Heart left ventricle (tissue), 16 donors: ENCODE data around the gene FGF8. TPM values are rescaled to one million over a fixed set of nuclear protein-coding genes. Genes with fewer than 3 reads are reported as not detected.

Source experiments
- ATAC-seq, 4 donors: fragments of 200-7000 bp; cut with Tn5 transposase; one replicate each; pipeline ENCODE4 v1.9.1; 2020 to 2022; ENCODE audit warnings: moderate library complexity in 4 of 4, mild to moderate bottlenecking in 3 of 4, moderate number of reproducible peaks in 1 of 4
- DNase-seq, 5 donors: peaks; one replicate each; pipeline ENCODE4 v3.0.0-alpha.2; 2020
- H3K27ac ChIP-seq, 12 donors: fragments of 200-600 bp; sonication (generic) in 4 of 12; one replicate each; pipeline versions ENCODE4 v1.5.0 to v1.8.0; 2016 to 2022; ENCODE audit warnings: mild to moderate bottlenecking in 2 of 12
- H3K27me3 ChIP-seq, 9 donors: fragments of 200-600 bp; sonication (generic) in 2 of 9; one replicate each; pipeline versions ENCODE4 v1.5.1 to v1.8.0; 2016 to 2022; ENCODE audit warnings: mild to moderate bottlenecking in 3 of 9
- H3K36me3 ChIP-seq, 9 donors: fragments of 200-600 bp; sonication (generic) in 2 of 9; one replicate each; pipeline versions ENCODE4 v1.5.0 to v1.8.0; 2018 to 2022; ENCODE audit warnings: mild to moderate bottlenecking in 2 of 9
- H3K4me1 ChIP-seq, 12 donors: fragments of 200-600 bp; sonication (generic) in 4 of 12; one replicate each; pipeline versions ENCODE4 v1.5.0 to v1.8.0; 2016 to 2022; ENCODE audit warnings: mild to moderate bottlenecking in 3 of 12
- H3K4me3 ChIP-seq, 12 donors: fragments of 200-600 bp; sonication (generic) in 4 of 12; one replicate each; pipeline versions ENCODE4 v1.5.0 to v1.8.0; 2017 to 2022; ENCODE audit warnings: mild to moderate bottlenecking in 9 of 12, moderate library complexity in 4 of 12
- H3K9me3 ChIP-seq, 12 donors: fragments of 200-600 bp; sonication (generic) in 4 of 12; one replicate each; pipeline versions ENCODE4 v1.5.0 to v1.8.0; 2016 to 2022; ENCODE audit warnings: mild to moderate bottlenecking in 1 of 12
- CTCF ChIP-seq, 12 donors: fragments of 200-600 bp; sonication (generic) in 4 of 12; IDR thresholded peaks; one replicate each; pipeline versions ENCODE4 v1.5.0 to v1.8.0; 2018 to 2022; ENCODE audit warnings: antibody characterized with exemption in 12 of 12, mild to moderate bottlenecking in 5 of 12
- POLR2A ChIP-seq, 2 donors: fragments of 450-650 bp; IDR thresholded peaks; one replicate each; pipeline ENCODE4 v1.6.1; 2017; ENCODE audit warnings: antibody characterized with exemption in 2 of 2, mild to moderate bottlenecking in 2 of 2, moderate library complexity in 2 of 2
- WGBS, 4 donors: extraction: QIAGEN DNeasy Blood & Tissue Kit in 2 of 4; methylation state at CpG; one replicate each; pipeline versions ENCODE4 v1.1.5 to v1.1.7; 2013 to 2018; 5-methylcytosine and 5-hydroxymethylcytosine counted together
- intact Hi-C, 10 donors: fragments of 100-400 bp; cut with DNase I; formaldehyde crosslinking; loops; one replicate each; pipeline versions ENCODE4 v1.11.1 to v1.14.2; 2022
- polyA plus RNA-seq, 2 donors: library from polyadenylated mRNA; stranded (reverse); fragments of 200-250 nt; gene quantifications; one replicate each; pipeline ENCODE4 v1.2.3, GENCODE V29; 2013
- total RNA-seq, 9 donors: library from RNA; depleted of rRNA in 2 of 9; stranded (reverse); fragments of >200 nt in 2 of 9; fragmentation: NEBNext Ultra II Directional in 3 of 9; extraction: Animal tissue kit (Norgen Biotek cat#: 25700) in 3 of 9; gene quantifications; one replicate each; pipeline versions ENCODE4 v1.1.0 to v1.2.4, GENCODE V29; 2016 to 2023
- donor health status: ischemic (EF 13 %, LVEDD 7.1; RV severe dilation, severe dysfunction).
- donor health status: healthy with polysubstance abuse.
- donor health status: DM: no; HTN: yes; CAD: no.
- donor health status: DM: no; HTN: no; CAD: no.
- donor health status: ischemic (EF 25% LVEDD 6.9; RV normal size, moderate dysfunction).
- donor health status: ischemic (EF 25% LVEDD 5.7; RV mildly dilated, moderate dysfunction).
- donor health status: healthy.
- donor health status: DM: yes; HTN: yes; CAD: no.
- donor health status: ischemic (EF 35%, LVEDD 5.7; RV mildly dilated, moderate dysfunction).
- donor health status: nonischemic (EF 11% LVEDD 7.7; RV severe dilation, severe dysfunction).
- donor health status: DM: yes; HTN: yes; CAD: no.
- donor health status: PGD.
- donor health status: ischemic (EF 29% LVEDD 5.4; RV normal size, mild dysfunction).
- donor health status: nonischemic (EF 23%, LVEDD 6.1; RV moderate dilation, normal function).

Gene FGF8
- total and polyA plus RNA-seq, 11 donors = not detected

GRCh38 chr10:101763141-101763846 is 12.6 kb downstream of the FGF8 start:
- peaks cover 0 to 15% (median 0%) of the 10 kb centered on the region in 9 donors for H3K27me3 ChIP-seq
- no peaks in the 10 kb centered on the region for H3K36me3 ChIP-seq
- WGBS, 4 donors = 73 to 86% (median 82%) methylated on average over 7 to 10 of the region's 10 CpGs
- intact Hi-C loops = no loop called here
- DNase-seq (no peak), ATAC-seq (no peak)
- TF ChIP-seq CTCF (IDR thresholded peaks at IDR 0.05) (no peak), POLR2A (IDR thresholded peaks at IDR 0.05) (no peak)
- no peaks in the 10 kb centered on the region for H3K4me1 ChIP-seq
- no peak overlapping the region for H3K4me3 ChIP-seq
- H3K27ac ChIP-seq = no peak overlapping the region
- H3K9me3 ChIP-seq = no peaks in the 10 kb centered on the region

- Histone ChIP-seq H3K9me3 (no peaks in the 10 kb centered on the region), H3K4me1 (no peaks in the 10 kb centered on the region), H3K27me3 (peaks cover 0 to 13% (median 0%) of the 10 kb centered on the region in 9 donors), H3K27ac (no peak overlapping the region), H3K4me3 (no peak overlapping the region), H3K36me3 (no peaks in the 10 kb centered on the region)
- WGBS, 4 donors = 85 to 94% (median 93%) methylated on average over 5 of the region's 5 CpGs
- intact Hi-C loops = no loop called here
- no peak for TF ChIP-seq POLR2A (IDR thresholded peaks at IDR 0.05)
- TF ChIP-seq CTCF (IDR thresholded peaks at IDR 0.05) = no peak
- ATAC-seq = no peak
- no peak for DNase-seq
These were observed 13.2 kb downstream of the FGF8 start for GRCh38 chr10:101762736-101763135.

- no peak for ATAC-seq
- intact Hi-C loops = no loop called here
These were observed 14.7 kb downstream of the FGF8 start for GRCh38 chr10:101761226-101761625.

GRCh38 chr10:101760510-101760909 is 15.4 kb downstream of the FGF8 start:
- H3K4me3 ChIP-seq = no peak overlapping the region
- no peaks in the 10 kb centered on the region for H3K4me1 ChIP-seq
- peak in 1 of 5 donors; percentile 13 for DNase-seq
- H3K27ac ChIP-seq = no peak overlapping the region
- intact Hi-C loops = no loop called here
- no peak for ATAC-seq
- TF ChIP-seq POLR2A (IDR thresholded peaks at IDR 0.05) (no peak), CTCF (IDR thresholded peaks at IDR 0.05) (no peak)
- WGBS, 4 donors = 64 to 80% (median 76%) methylated on average over 3 of the region's 3 CpGs
- no peaks in the 10 kb centered on the region for H3K9me3 ChIP-seq
- no peaks in the 10 kb centered on the region for H3K36me3 ChIP-seq
- peaks cover 0 to 13% (median 0%) of the 10 kb centered on the region in 9 donors for H3K27me3 ChIP-seq

More at GRCh38 chr10:101761226-101761625, 14.7 kb downstream of the FGF8 start:
- Histone ChIP-seq H3K9me3 (no peaks in the 10 kb centered on the region), H3K4me1 (no peaks in the 10 kb centered on the region), H3K27ac (no peak overlapping the region), H3K27me3 (peaks cover 0 to 13% (median 0%) of the 10 kb centered on the region in 9 donors), H3K36me3 (no peaks in the 10 kb centered on the region), H3K4me3 (no peak overlapping the region)
- DNase-seq = no peak
- WGBS, 4 donors = 75 to 87% (median 82%) methylated on average over 8 to 9 of the region's 9 CpGs
- TF ChIP-seq POLR2A (IDR thresholded peaks at IDR 0.05) (no peak), CTCF (IDR thresholded peaks at IDR 0.05) (no peak)
